GM23248 (cell line): ENCODE data around the gene AGXT2. TPM values are rescaled to one million over a fixed set of nuclear protein-coding genes. Genes with fewer than 3 reads are reported as not detected.
"Not testable (repeated sequence)": the region's sequence is repeated elsewhere in the genome, so short reads cannot be mapped to it uniquely, and the experiment has no call there.

Experiments
- DNase-seq: peaks from one replicate; pipeline ENCODE4 v3.0.0-alpha.2; 2015
- H2AFZ ChIP-seq: fragments of 200-600 bp; sonication (generic); 2 replicates; pipeline ENCODE4 v1.6.1; 2016; ENCODE audit warnings: antibody characterized with exemption
- H3F3A ChIP-seq: fragments of 200-600 bp; sonication (generic); 2 replicates; pipeline ENCODE4 v1.6.1; 2016; ENCODE audit warnings: mild to moderate bottlenecking, antibody characterized with exemption, mixed run types; ENCODE audit not compliant: insufficient read depth
- H3K27ac ChIP-seq: fragments of 200-600 bp; sonication (generic); 2 replicates; pipeline ENCODE4 v1.5.1; 2016; ENCODE audit warnings: mild to moderate bottlenecking
- H3K27me3 ChIP-seq: fragments of 200-600 bp; sonication (generic); replicated peaks from 2 replicates; pipeline ENCODE4 v1.6.1; 2016; ENCODE audit warnings: mild to moderate bottlenecking; ENCODE audit not compliant: insufficient read depth
- H3K36me3 ChIP-seq: fragments of 200-600 bp; sonication (generic); 2 replicates; pipeline ENCODE4 v1.6.1; 2016; ENCODE audit warnings: low read depth, mild to moderate bottlenecking
- H3K4me1 ChIP-seq: fragments of 200-600 bp; sonication (generic); 2 replicates; pipeline ENCODE4 v1.6.1; 2016; ENCODE audit warnings: mild to moderate bottlenecking; ENCODE audit not compliant: insufficient read depth
- H3K4me2 ChIP-seq: fragments of 200-600 bp; sonication (generic); one replicate; pipeline ENCODE4 v1.6.1; 2016; ENCODE audit warnings: mild to moderate bottlenecking; ENCODE audit not compliant: unreplicated experiment
- H3K4me3 ChIP-seq: fragments of 200-600 bp; sonication (generic); 2 replicates; pipeline ENCODE4 v1.5.1; 2016; ENCODE audit warnings: mild to moderate bottlenecking
- H3K79me2 ChIP-seq: fragments of 200-600 bp; sonication (generic); 2 replicates; pipeline ENCODE4 v1.6.1; 2016; ENCODE audit warnings: mild to moderate bottlenecking; ENCODE audit not compliant: insufficient read depth
- H3K9ac ChIP-seq: fragments of 200-600 bp; sonication (generic); 2 replicates; pipeline ENCODE4 v1.6.1; 2016; ENCODE audit warnings: mild to moderate bottlenecking
- H3K9me2 ChIP-seq: fragments of 200-600 bp; sonication (generic); 2 replicates; pipeline ENCODE4 v1.6.1; 2016; ENCODE audit warnings: mixed run types, mild to moderate bottlenecking, moderate library complexity; ENCODE audit not compliant: insufficient read depth
- H3K9me3 ChIP-seq: fragments of 200-600 bp; sonication (generic); one replicate; pipeline ENCODE4 v1.6.1; 2017; ENCODE audit warnings: low read depth
- H4K20me1 ChIP-seq: fragments of 200-600 bp; sonication (generic); 2 replicates; pipeline ENCODE4 v1.6.0; 2016; ENCODE audit not compliant: insufficient read depth
- EZH2 ChIP-seq: fragments of 200-600 bp; sonication (generic); IDR thresholded peaks from 2 replicates; pipeline ENCODE4 v1.6.1; 2018; ENCODE audit warnings: antibody characterized with exemption, mild to moderate bottlenecking; ENCODE audit not compliant: insufficient read depth, poor library complexity, severe bottlenecking
- EZH2phosphoT487 ChIP-seq: fragments of 200-600 bp; sonication (generic); IDR thresholded peaks from 2 replicates; pipeline ENCODE4 v1.6.1; 2018; ENCODE audit warnings: antibody characterized with exemption, moderate library complexity, mild to moderate bottlenecking, low read depth; ENCODE audit not compliant: insufficient read depth
- WGBS, 2 experiments: methylation state at CpG; one replicate each; pipeline ENCODE4 v1.1.6; 2015 to 2017; ENCODE audit warnings: low lambda C conversion rate in 2 of 2, low coverage in 1 of 2; ENCODE audit errors: missing lambda C conversion rate in 2 of 2; 5-methylcytosine and 5-hydroxymethylcytosine counted together
- in situ Hi-C: fragments of 300-500 bp; cut with MboI; formaldehyde crosslinking; loops from 2 replicates; pipeline ENCODE4 v1.15.0; 2020
- polyA plus RNA-seq: library from polyadenylated mRNA; unstranded; fragments of >200 nt; fragmentation: Nextera tagmentation; extraction: Ambion mirVana; gene quantifications from 2 replicates; pipeline ENCODE4 v1.2.1, GENCODE V29; 2016
- total RNA-seq: library from RNA; depleted of rRNA; stranded (reverse); fragments of >200 nt; shearing (Covaris generic); gene quantifications from 2 replicates; pipeline ENCODE4 v1.2.3, GENCODE V29; 2014

AGXT2 gene
- total and polyA plus RNA-seq, 2 experiments from 2014 or later, result not detected

- H4K20me1 ChIP-seq, result no peaks in the 10 kb centered on the region
- H3K27ac ChIP-seq, result no peak overlapping the region
- in situ Hi-C loops, result no loop called here
- no peaks in the 10 kb centered on the region for H3K27me3 ChIP-seq
- H3K36me3 ChIP-seq, result no peaks in the 10 kb centered on the region
- no peaks in the 10 kb centered on the region; the same call in 1 of the 2 replicates for H3F3A ChIP-seq
- H2AFZ ChIP-seq, result no peak overlapping the region
- H3K4me2 ChIP-seq, result no peak overlapping the region
- WGBS, 2 experiments, result 41 to 44% methylated on average over 2 of the region's 2 CpGs
- no peaks in the 10 kb centered on the region for H3K9me3 ChIP-seq
- H3K79me2 ChIP-seq, result no peaks in the 10 kb centered on the region
- DNase-seq, result no peak
- H3K9me2 ChIP-seq, result no peaks in the 10 kb centered on the region
- no peak overlapping the region for H3K9ac ChIP-seq
- no peak for TF ChIP-seq EZH2phosphoT487
- no peak for TF ChIP-seq EZH2
- no peak overlapping the region for H3K4me3 ChIP-seq
- H3K4me1 ChIP-seq, result no peaks in the 10 kb centered on the region
Observed at GRCh38 chr5:34977934-34978613, 69.7 kb downstream of the AGXT2 start.

DNA sequence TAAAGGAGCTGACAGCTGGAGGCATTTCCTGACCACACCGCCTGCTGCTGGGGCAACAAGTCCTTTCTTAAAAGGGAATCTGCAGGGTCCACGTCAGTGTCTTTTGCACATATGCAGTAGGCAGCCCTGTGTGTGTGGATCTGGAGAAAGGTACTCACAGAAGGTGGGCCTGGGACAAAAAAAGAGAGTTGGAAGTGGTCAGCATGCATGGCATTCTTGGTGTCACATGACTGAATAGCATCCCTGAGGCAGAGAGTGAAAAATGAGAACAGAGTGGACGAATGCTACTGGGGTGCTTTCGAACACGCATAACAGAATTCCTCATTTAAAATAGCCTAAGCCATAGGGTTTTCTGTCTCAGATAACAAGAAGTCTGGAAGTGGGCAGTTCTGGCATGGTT, 71.4 kb downstream of the AGXT2 start:
- no peaks in the 10 kb centered on the region for H3K9me3 ChIP-seq
- no peak overlapping the region for H3K4me2 ChIP-seq
- H3F3A ChIP-seq, result no peaks in the 10 kb centered on the region; the same call in 1 of the 2 replicates
- H3K27ac ChIP-seq, result no peak overlapping the region
- no peaks in the 10 kb centered on the region for H3K36me3 ChIP-seq
- no peak overlapping the region for H3K9ac ChIP-seq
- H3K79me2 ChIP-seq, result no peaks in the 10 kb centered on the region
- 80 to 82% methylated on average over 5 of the region's 5 CpGs for WGBS, 2 experiments
- DNase-seq, result no peak
- TF ChIP-seq EZH2 (no peak), EZH2phosphoT487 (no peak)
- H3K4me3 ChIP-seq, result no peak overlapping the region
- no peaks in the 10 kb centered on the region for H3K9me2 ChIP-seq
- no peaks in the 10 kb centered on the region for H4K20me1 ChIP-seq
- no peaks in the 10 kb centered on the region for H3K27me3 ChIP-seq
- in situ Hi-C loops, result no loop called here
- no peak overlapping the region for H2AFZ ChIP-seq
- no peaks in the 10 kb centered on the region for H3K4me1 ChIP-seq

GRCh38 chr5:34971655-34972054, 76.1 kb downstream of the AGXT2 start:
- in situ Hi-C loops, DNase-seq: not testable (repeated sequence)
- 93 to 98% methylated on average over 3 to 4 of the region's 4 CpGs for WGBS, 2 experiments

DNA sequence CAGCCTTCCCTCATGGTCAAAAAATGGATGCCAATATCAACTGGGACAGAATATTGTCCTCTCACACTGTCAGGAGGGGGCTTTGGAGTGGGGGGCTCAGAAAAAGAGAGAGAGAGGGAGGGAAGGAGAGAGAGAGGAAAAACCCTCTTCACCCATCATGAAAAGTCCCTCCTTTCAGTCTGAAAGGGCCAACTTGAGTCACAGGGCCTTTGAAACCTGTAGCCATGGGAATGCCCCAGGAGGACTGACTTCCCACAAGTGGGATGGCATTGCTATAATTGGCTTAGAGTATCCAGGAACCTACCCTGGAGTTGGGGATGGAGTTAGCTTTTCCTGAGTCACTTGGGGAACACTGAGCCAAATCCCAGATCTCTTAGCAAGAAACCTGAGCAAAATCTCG, 77.2 kb downstream of the AGXT2 start:
- in situ Hi-C loops, result no loop called here
- no peak for DNase-seq
- TF ChIP-seq EZH2 (no peak), EZH2phosphoT487 (no peak)

More at GRCh38 chr5:34971655-34972054, 76.1 kb downstream of the AGXT2 start:
- not testable (repeated sequence) for H3K27me3 ChIP-seq, H3K4me1 ChIP-seq, H3K36me3 ChIP-seq, H3K9me2 ChIP-seq, H4K20me1 ChIP-seq, H3K9ac ChIP-seq, H3K4me3 ChIP-seq, H2AFZ ChIP-seq, H3K79me2 ChIP-seq, H3K4me2 ChIP-seq, H3K9me3 ChIP-seq, H3F3A ChIP-seq, H3K27ac ChIP-seq

GRCh38 chr5:34968258-34968657, 79.5 kb downstream of the AGXT2 start:
- Histone ChIP-seq H3K36me3 (no peaks in the 10 kb centered on the region), H3K9ac (no peak overlapping the region), H3K79me2 (no peaks in the 10 kb centered on the region), H2AFZ (no peak overlapping the region), H3K4me3 (no peak overlapping the region), H3K27ac (no peak overlapping the region), H3K4me1 (no peaks in the 10 kb centered on the region), H3K4me2 (no peak overlapping the region), H3K9me3 (no peaks in the 10 kb centered on the region), H3F3A (no peaks in the 10 kb centered on the region), H3K27me3 (no peaks in the 10 kb centered on the region), H3K9me2 (no peaks in the 10 kb centered on the region), H4K20me1 (no peaks in the 10 kb centered on the region)
- no peak for DNase-seq
- in situ Hi-C loops, result no loop called here
- TF ChIP-seq EZH2phosphoT487 (no peak), EZH2 (no peak)
- WGBS, 2 experiments, result 97 to 98% methylated on average over 2 of the region's 2 CpGs

More for the DNA sequence above, 77.2 kb downstream of the AGXT2 start:
- Histone ChIP-seq H3K27ac (no peak overlapping the region), H3K9me2 (no peaks in the 10 kb centered on the region), H3K79me2 (no peaks in the 10 kb centered on the region), H4K20me1 (no peaks in the 10 kb centered on the region), H3K36me3 (no peaks in the 10 kb centered on the region), H3K9ac (no peak overlapping the region), H2AFZ (no peak overlapping the region), H3K4me3 (no peak overlapping the region), H3K9me3 (no peaks in the 10 kb centered on the region), H3K4me1 (no peaks in the 10 kb centered on the region), H3K4me2 (no peak overlapping the region), H3K27me3 (no peaks in the 10 kb centered on the region), H3F3A (no peaks in the 10 kb centered on the region; the same call in 1 of the 2 replicates)
- 87 to 94% methylated on average over 1 of the region's 1 CpG for WGBS, 2 experiments
